Endodermal cell (in vitro differentiated cells): ENCODE measurements around the gene ASB15. TPM values are rescaled to one million over a fixed set of nuclear protein-coding genes. Genes with fewer than 3 reads are reported as not detected.

Source experiments
- DNase-seq: peaks from one replicate; pipeline ENCODE4 v3.0.0-alpha.2; 2017
- H3K27ac ChIP-seq: 2 replicates; pipeline ENCODE4 v1.5.1; 2013; ENCODE audit warnings: mild to moderate bottlenecking, low read depth, low read length, moderate library complexity
- H3K27me3 ChIP-seq: 2 replicates; pipeline ENCODE4 v1.6.1; 2013; ENCODE audit warnings: mild to moderate bottlenecking, low read length, moderate library complexity; ENCODE audit not compliant: insufficient read depth, control insufficient read depth, poor library complexity, severe bottlenecking
- H3K36me3 ChIP-seq: 2 replicates; pipeline ENCODE4 v1.7.0; 2013; ENCODE audit warnings: mild to moderate bottlenecking, low read length, moderate library complexity; ENCODE audit not compliant: control insufficient read depth, insufficient read depth
- H3K4me1 ChIP-seq: one replicate; pipeline ENCODE4 v1.7.0; 2013; ENCODE audit warnings: low read length; ENCODE audit not compliant: control insufficient read depth, insufficient read depth
- H3K4me3 ChIP-seq: 2 replicates; pipeline ENCODE4 v1.5.1; 2013; ENCODE audit warnings: mild to moderate bottlenecking, low read length, moderate library complexity
- H3K9ac ChIP-seq: 2 replicates; pipeline ENCODE4 v1.6.1; 2013; ENCODE audit warnings: mild to moderate bottlenecking, low read length, moderate library complexity; ENCODE audit not compliant: poor library complexity, severe bottlenecking; ENCODE audit errors: extremely low read depth
- H3K9me3 ChIP-seq: 2 replicates; pipeline ENCODE4 v1.6.1; 2013; ENCODE audit warnings: mild to moderate bottlenecking, low read length, moderate library complexity; ENCODE audit not compliant: control insufficient read depth
- H3K27ac Mint-ChIP-seq: 2 replicates; pipeline ENCODE4 v1.8.0; 2020; ENCODE audit warnings: mixed read lengths
- H3K27me3 Mint-ChIP-seq: 2 replicates; pipeline ENCODE4 v1.8.0; 2021; ENCODE audit warnings: mild to moderate bottlenecking, mixed read lengths; ENCODE audit not compliant: insufficient read depth
- H3K36me3 Mint-ChIP-seq: 2 replicates; pipeline ENCODE4 v1.8.0; 2020; ENCODE audit warnings: low read depth, mixed read lengths
- H3K4me1 Mint-ChIP-seq: 2 replicates; pipeline ENCODE4 v1.8.0; 2020; ENCODE audit warnings: mixed read lengths
- H3K4me3 Mint-ChIP-seq: 2 replicates; pipeline ENCODE4 v1.8.0; 2020; ENCODE audit warnings: mild to moderate bottlenecking, moderate library complexity, mixed read lengths
- H3K9me3 Mint-ChIP-seq: 2 replicates; pipeline ENCODE4 v1.8.0; 2020; ENCODE audit warnings: mild to moderate bottlenecking, mixed read lengths
- CTCF ChIP-seq: fragments of 200-600 bp; sonication (generic); conservative IDR thresholded peaks from 2 replicates; pipeline ENCODE4 v1.5.0; 2021; ENCODE audit warnings: antibody characterized with exemption, mild to moderate bottlenecking
- WGBS, 2 experiments: methylation state at CpG; one replicate each; pipeline versions ENCODE4 v1.1.5 to v1.1.7; 2013; ENCODE audit warnings: missing lambda C conversion rate in 2 of 2, mixed read lengths in 1 of 2; ENCODE audit not compliant: insufficient coverage in 1 of 2, insufficient read length in 1 of 2; 5-methylcytosine and 5-hydroxymethylcytosine counted together
- total RNA-seq, 2 donors: library from RNA; stranded (reverse); fragmentation: NEBNext Ultra II Directional in 1 of 2; extraction: Animal tissue kit (Norgen Biotek cat#: 25700) in 1 of 2; gene quantifications; 2 replicates in 1 of 2; 3 replicates in 1 of 2; pipeline ENCODE4 v1.2.1, GENCODE V29; 2021

Gene ASB15
- total RNA-seq, 2 donors from 2014 or later = not detected

- no peak for TF ChIP-seq CTCF
- H3K36me3 ChIP-seq = no peaks in the 10 kb centered on the region
- Mint-ChIP-seq H3K4me3 (no peak overlapping the region), H3K27me3 (peaks cover 4% of the 10 kb centered on the region), H3K36me3 (no peaks in the 10 kb centered on the region), H3K27ac (no peak overlapping the region), H3K9me3 (no peaks in the 10 kb centered on the region), H3K4me1 (peaks cover 14% of the 10 kb centered on the region)
- no peak overlapping the region for H3K27ac ChIP-seq
- no peak overlapping the region for H3K4me3 ChIP-seq
- no peak overlapping the region for H3K9ac ChIP-seq
- no peaks in the 10 kb centered on the region for H3K4me1 ChIP-seq
- H3K9me3 ChIP-seq = no peaks in the 10 kb centered on the region
- no peak for DNase-seq
- no peaks in the 10 kb centered on the region for H3K27me3 ChIP-seq
- 95 to 97% methylated on average over 7 of the region's 7 CpGs for WGBS, 2 experiments
Measured at GRCh38 chr7:123669485-123669884, 67.9 kb downstream of the ASB15 start.

GRCh38 chr7:123673137-123673732, 71.6 kb downstream of the ASB15 start:
- H3K36me3 ChIP-seq = peaks cover 9% of the 10 kb centered on the region
- H3K27me3 ChIP-seq = no peaks in the 10 kb centered on the region
- H3K9ac ChIP-seq = no peak overlapping the region
- DNase-seq = no peak
- H3K4me3 Mint-ChIP-seq = no peak overlapping the region
- H3K36me3 Mint-ChIP-seq = no peaks in the 10 kb centered on the region
- no peak overlapping the region for H3K27ac ChIP-seq
- H3K4me1 Mint-ChIP-seq = peaks cover 11% of the 10 kb centered on the region
- H3K9me3 ChIP-seq = no peaks in the 10 kb centered on the region
- no peaks in the 10 kb centered on the region for H3K4me1 ChIP-seq
- peaks cover 4% of the 10 kb centered on the region for H3K27me3 Mint-ChIP-seq
- H3K9me3 Mint-ChIP-seq = no peaks in the 10 kb centered on the region
- TF ChIP-seq CTCF = no peak
- H3K4me3 ChIP-seq = no peak overlapping the region
- 96 to 97% methylated on average over 3 to 5 of the region's 5 CpGs for WGBS, 2 experiments
- no peak overlapping the region for H3K27ac Mint-ChIP-seq

GRCh38 chr7:123673752-123674398, 72.3 kb downstream of the ASB15 start:
- no peaks in the 10 kb centered on the region for H3K36me3 Mint-ChIP-seq
- H3K4me3 Mint-ChIP-seq = no peak overlapping the region
- H3K9me3 ChIP-seq = no peaks in the 10 kb centered on the region
- peaks cover 4% of the 10 kb centered on the region for H3K27me3 Mint-ChIP-seq
- no peaks in the 10 kb centered on the region for H3K4me1 ChIP-seq
- no peak overlapping the region for H3K27ac ChIP-seq
- peaks cover 11% of the 10 kb centered on the region for H3K4me1 Mint-ChIP-seq
- no peak for DNase-seq
- 95% methylated on average over 3 of the region's 3 CpGs; no CpG with 5 or more reads in 1 of the 2 experiments for WGBS, 2 experiments
- no peak for TF ChIP-seq CTCF
- peaks cover 16% of the 10 kb centered on the region for H3K36me3 ChIP-seq
- no peaks in the 10 kb centered on the region for H3K9me3 Mint-ChIP-seq
- H3K27me3 ChIP-seq = no peaks in the 10 kb centered on the region
- H3K27ac Mint-ChIP-seq = no peak overlapping the region
- no peak overlapping the region for H3K4me3 ChIP-seq
- H3K9ac ChIP-seq = no peak overlapping the region
